ENCODE results near the gene RASSF8.

RASSF8 gene

GRCh38 chr12:26112703-26113147, 154.2 kb downstream of the RASSF8 start:
- TF ChIP-seq, protein P1, sequence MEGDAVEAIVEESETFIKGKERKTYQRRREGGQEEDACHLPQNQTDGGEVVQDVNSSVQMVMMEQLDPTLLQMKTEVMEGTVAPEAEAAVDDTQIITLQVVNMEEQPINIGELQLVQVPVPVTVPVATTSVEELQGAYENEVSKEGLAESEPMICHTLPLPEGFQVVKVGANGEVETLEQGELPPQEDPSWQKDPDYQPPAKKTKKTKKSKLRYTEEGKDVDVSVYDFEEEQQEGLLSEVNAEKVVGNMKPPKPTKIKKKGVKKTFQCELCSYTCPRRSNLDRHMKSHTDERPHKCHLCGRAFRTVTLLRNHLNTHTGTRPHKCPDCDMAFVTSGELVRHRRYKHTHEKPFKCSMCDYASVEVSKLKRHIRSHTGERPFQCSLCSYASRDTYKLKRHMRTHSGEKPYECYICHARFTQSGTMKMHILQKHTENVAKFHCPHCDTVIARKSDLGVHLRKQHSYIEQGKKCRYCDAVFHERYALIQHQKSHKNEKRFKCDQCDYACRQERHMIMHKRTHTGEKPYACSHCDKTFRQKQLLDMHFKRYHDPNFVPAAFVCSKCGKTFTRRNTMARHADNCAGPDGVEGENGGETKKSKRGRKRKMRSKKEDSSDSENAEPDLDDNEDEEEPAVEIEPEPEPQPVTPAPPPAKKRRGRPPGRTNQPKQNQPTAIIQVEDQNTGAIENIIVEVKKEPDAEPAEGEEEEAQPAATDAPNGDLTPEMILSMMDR (conservative IDR thresholded peaks at IDR 0.05; ENCODE audit: low read length) = no peak
- no peak for TF ChIP-seq EZH2phosphoT487 (IDR thresholded peaks at IDR 0.05; ENCODE audit: borderline replicate concordance)

GRCh38 chr12:26113181-26113654, 154.7 kb downstream of the RASSF8 start:
- Histone ChIP-seq H2AFZ (ENCODE audit: low read length) (0 out of 2 replicates have a peak overlapping the region, but pooled peaks have one; percentile 94), H4K20me1 (ENCODE audit: insufficient read depth, low read length, poor library complexity, severe bottlenecking) (no peaks in the 10 kb centered on the region), H3K36me3 (ENCODE audit: insufficient read depth, low read length) (no peaks in the 10 kb centered on the region), H3K4me3 (ENCODE audit: low read length, poor library complexity, severe bottlenecking) (peak overlapping the region; percentile 83), H3K4me1 (ENCODE audit: insufficient read depth, low read length, poor library complexity, severe bottlenecking) (peaks cover 18% of the 10 kb centered on the region), H3F3A (ENCODE audit: low read depth) (no peaks in the 10 kb centered on the region), H3K4me2 (ENCODE audit: low read depth, low read length, poor library complexity, severe bottlenecking) (peak overlapping the region; percentile 78), H3K9me3 (ENCODE audit: insufficient read depth, low read depth, low read length) (no peaks in the 10 kb centered on the region), H3K79me2 (ENCODE audit: insufficient read depth, low read length) (no peaks in the 10 kb centered on the region), H3K9ac (ENCODE audit: low read depth, low read length, poor library complexity, severe bottlenecking) (peak overlapping the region; percentile 79), H3K9me2 (replicated peaks; ENCODE audit: low read depth, low read length) (no peaks in the 10 kb centered on the region), H3K27me3 (ENCODE audit: insufficient read depth, low read length, poor library complexity, severe bottlenecking) (no peaks in the 10 kb centered on the region)
- no peak for TF ChIP-seq EZH2phosphoT487 (IDR thresholded peaks at IDR 0.05; ENCODE audit: borderline replicate concordance)
- TF ChIP-seq, protein P1 (conservative IDR thresholded peaks at IDR 0.05; ENCODE audit: low read length) = no peak

More at GRCh38 chr12:26112703-26113147, 154.2 kb downstream of the RASSF8 start:
- no peaks in the 10 kb centered on the region for H3K36me3 ChIP-seq (ENCODE audit: insufficient read depth, low read length)
- no peak overlapping the region for H3K9ac ChIP-seq (ENCODE audit: low read depth, low read length, poor library complexity, severe bottlenecking)
- no peaks in the 10 kb centered on the region for H3K9me3 ChIP-seq (ENCODE audit: insufficient read depth, low read depth, low read length)
- H4K20me1 ChIP-seq (ENCODE audit: insufficient read depth, low read length, poor library complexity, severe bottlenecking) = no peaks in the 10 kb centered on the region
- no peaks in the 10 kb centered on the region for H3K9me2 ChIP-seq (replicated peaks; ENCODE audit: low read depth, low read length)
- H3K27me3 ChIP-seq (ENCODE audit: insufficient read depth, low read length, poor library complexity, severe bottlenecking) = no peaks in the 10 kb centered on the region
- H3K4me2 ChIP-seq (ENCODE audit: low read depth, low read length, poor library complexity, severe bottlenecking) = peak overlapping the region; percentile 78
- H3K4me1 ChIP-seq (ENCODE audit: insufficient read depth, low read length, poor library complexity, severe bottlenecking) = peaks cover 18% of the 10 kb centered on the region
- no peak overlapping the region for H3K4me3 ChIP-seq (ENCODE audit: low read length, poor library complexity, severe bottlenecking)
- H2AFZ ChIP-seq (ENCODE audit: low read length) = no peak overlapping the region
- H3F3A ChIP-seq (ENCODE audit: low read depth) = no peaks in the 10 kb centered on the region
- H3K79me2 ChIP-seq (ENCODE audit: insufficient read depth, low read length) = no peaks in the 10 kb centered on the region

- no peaks in the 10 kb centered on the region for H3F3A ChIP-seq (ENCODE audit: low read depth)
- TF ChIP-seq, protein P1 (conservative IDR thresholded peaks at IDR 0.05; ENCODE audit: low read length) = 0 out of 2 replicates have a peak, but pooled peaks have one; percentile 26
- no peak for TF ChIP-seq EZH2phosphoT487 (IDR thresholded peaks at IDR 0.05; ENCODE audit: borderline replicate concordance)
These were observed 155.6 kb downstream of the RASSF8 start for GRCh38 chr12:26113853-26114719.

More at GRCh38 chr12:26113853-26114719, 155.6 kb downstream of the RASSF8 start:
- H3K36me3 ChIP-seq (ENCODE audit: insufficient read depth, low read length) = no peaks in the 10 kb centered on the region
- peak overlapping the region; percentile 78 for H3K4me2 ChIP-seq (ENCODE audit: low read depth, low read length, poor library complexity, severe bottlenecking)
- no peaks in the 10 kb centered on the region for H3K79me2 ChIP-seq (ENCODE audit: insufficient read depth, low read length)
- H3K9me2 ChIP-seq (replicated peaks; ENCODE audit: low read depth, low read length) = no peaks in the 10 kb centered on the region
- no peaks in the 10 kb centered on the region for H4K20me1 ChIP-seq (ENCODE audit: insufficient read depth, low read length, poor library complexity, severe bottlenecking)
- H3K9ac ChIP-seq (ENCODE audit: low read depth, low read length, poor library complexity, severe bottlenecking) = peak overlapping the region; percentile 79
- no peaks in the 10 kb centered on the region for H3K9me3 ChIP-seq (ENCODE audit: insufficient read depth, low read depth, low read length)
- H3K27me3 ChIP-seq (ENCODE audit: insufficient read depth, low read length, poor library complexity, severe bottlenecking) = no peaks in the 10 kb centered on the region
- H2AFZ ChIP-seq (ENCODE audit: low read length) = peak overlapping the region; percentile 94
- H3K4me1 ChIP-seq (ENCODE audit: insufficient read depth, low read length, poor library complexity, severe bottlenecking) = peaks cover 18% of the 10 kb centered on the region
- H3K4me3 ChIP-seq (ENCODE audit: low read length, poor library complexity, severe bottlenecking) = peak overlapping the region; percentile 83

Measured in Loucy (cell line).